D721Med (cell line): ENCODE measurements around the gene E2F8.

Experiments used
- DNase-seq: peaks from one replicate; pipeline ENCODE4 v3.0.0; 2011; ENCODE audit warnings: low spot score; ENCODE audit not compliant: insufficient read length
- FAIRE-seq: peaks from 2 replicates; lab custom pipeline; 2011; peaks lifted over from hg19 to GRCh38; lab: Jason Lieb, UNC
- CTCF ChIP-seq: IDR thresholded peaks from 2 replicates; pipeline ENCODE4 v1.5.1; 2012; ENCODE audit warnings: mild to moderate bottlenecking, control low read depth; ENCODE audit not compliant: insufficient read depth; ENCODE audit errors: missing control alignments

E2F8 gene

DNA sequence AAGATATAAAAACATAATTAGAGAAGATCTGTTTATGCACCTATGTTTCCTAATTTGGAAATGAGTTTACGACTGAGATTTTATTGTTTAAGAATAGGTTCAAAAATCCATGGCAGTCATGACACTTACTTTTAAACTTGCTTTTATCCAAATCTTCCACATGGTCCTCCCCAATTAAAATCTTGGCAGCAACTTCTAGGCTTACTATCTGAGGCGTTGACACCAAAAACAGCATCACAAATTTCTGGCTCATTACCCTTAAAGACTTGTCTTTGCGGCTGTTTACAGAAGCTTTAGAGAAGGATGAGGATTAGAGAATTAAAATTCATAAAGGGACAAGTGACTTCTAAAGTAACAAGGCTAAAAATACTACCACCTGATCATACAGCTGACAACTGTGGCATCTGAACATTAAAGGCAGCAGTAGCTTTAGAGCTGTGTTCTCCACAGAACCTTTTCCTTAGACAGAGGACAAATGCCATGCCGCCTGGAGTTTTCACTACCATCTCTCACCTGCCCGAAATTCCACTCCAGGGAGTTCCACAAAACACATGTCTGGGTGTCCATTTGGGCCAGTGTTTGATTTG, 6.4 kb downstream of the E2F8 start:
- TF ChIP-seq CTCF: no peak
- DNase-seq: no peak
- FAIRE-seq: no peak

- no peak for FAIRE-seq
- no peak for TF ChIP-seq CTCF
- no peak for DNase-seq
Observed at GRCh38 chr11:19232910-19233503, 7.7 kb downstream of the E2F8 start.

GRCh38 chr11:19229671-19230070, 11.1 kb downstream of the E2F8 start:
- FAIRE-seq (no peak), DNase-seq (no peak)
- TF ChIP-seq CTCF: no peak

DNA sequence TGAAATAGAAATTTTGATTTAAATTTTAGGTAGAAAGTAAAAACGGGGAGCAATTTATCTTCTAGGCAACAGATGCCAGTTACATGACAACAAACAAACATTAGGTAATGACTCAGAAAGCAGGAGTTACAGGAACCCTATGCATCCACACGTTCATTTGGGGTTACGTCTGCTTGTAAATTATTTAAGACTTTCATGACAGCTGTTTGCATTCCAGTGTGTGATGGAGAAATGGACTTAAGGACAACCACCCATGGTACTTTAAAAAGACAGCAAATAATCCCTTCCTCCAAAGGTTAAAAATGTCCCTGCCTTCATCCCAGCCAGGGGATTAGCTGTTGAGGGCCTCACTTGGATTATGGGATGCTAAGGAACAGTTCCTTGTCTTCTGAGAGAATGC, 11.8 kb downstream of the E2F8 start:
- DNase-seq: no peak
- no peak for FAIRE-seq
- no peak for TF ChIP-seq CTCF

DNA sequence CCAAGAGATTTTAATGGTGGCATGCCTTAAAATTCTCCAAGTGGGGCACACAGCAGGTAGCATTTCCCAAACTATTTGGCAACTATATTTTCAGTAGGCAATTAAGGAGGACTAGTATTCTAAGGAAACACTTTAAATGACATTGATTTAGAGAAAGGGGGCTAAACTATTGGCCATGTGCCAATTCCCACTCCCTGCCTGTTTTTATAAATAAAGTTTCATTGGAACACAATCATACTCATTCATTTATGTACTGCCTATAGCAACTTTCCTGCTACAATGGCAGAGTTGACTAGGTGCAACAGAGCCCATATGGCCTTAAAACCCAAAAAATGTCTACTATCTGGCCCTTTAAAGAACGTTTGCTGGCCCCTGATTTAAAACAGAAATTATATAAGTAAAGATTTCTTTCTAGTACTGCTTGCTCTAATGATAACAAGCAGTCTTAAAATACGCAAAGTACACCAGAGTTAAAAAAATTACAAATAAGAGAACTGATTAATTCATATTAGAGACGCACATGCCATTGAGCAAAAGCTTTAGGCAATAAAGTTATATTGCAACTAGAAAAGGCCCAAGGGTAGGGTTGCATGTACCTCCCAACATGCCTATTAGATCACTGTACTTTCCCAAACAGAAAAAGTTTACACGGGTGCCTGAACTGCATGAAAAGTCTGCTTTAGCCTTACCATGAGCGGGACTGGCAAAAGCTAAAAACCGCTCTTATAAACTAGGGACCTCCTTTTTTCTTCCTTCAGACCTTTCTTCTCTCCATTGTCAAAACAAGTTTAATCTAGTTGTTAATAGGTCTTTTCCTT, 14.2 kb downstream of the E2F8 start:
- FAIRE-seq (no peak), DNase-seq (no peak)
- no peak for TF ChIP-seq CTCF

- DNase-seq: no peak
- no peak for FAIRE-seq
- no peak for TF ChIP-seq CTCF
Observed at GRCh38 chr11:19225581-19225980, 15.2 kb downstream of the E2F8 start.

DNA sequence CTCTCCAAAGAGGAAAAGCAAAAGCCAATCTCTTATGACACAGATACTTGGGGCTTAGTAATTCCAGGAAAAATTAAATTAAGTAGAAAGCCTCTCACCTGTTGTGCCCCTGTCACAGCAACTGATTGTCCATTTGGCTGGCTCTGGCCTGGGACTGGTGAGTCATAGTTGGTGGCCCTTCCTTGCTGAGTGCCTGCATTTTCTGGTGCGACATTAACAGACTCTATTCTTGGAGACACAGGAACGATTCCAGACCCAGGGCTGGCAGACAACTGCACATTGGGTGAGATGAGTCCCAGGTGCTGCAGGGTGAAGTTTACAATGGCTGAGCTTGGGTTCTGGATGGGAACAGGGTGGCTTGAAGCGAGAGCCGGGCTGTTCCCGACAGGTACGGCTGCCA, 15.6 kb downstream of the E2F8 start:
- FAIRE-seq (no peak), DNase-seq (no peak)
- no peak for TF ChIP-seq CTCF
